GM12878 (cell line): ENCODE results near the gene PLA2G1B. TPM values are rescaled to one million over a fixed set of nuclear protein-coding genes. Genes with fewer than 3 reads are reported as not detected.

ENCODE experiments used
- ATAC-seq: fragments of 200-7000 bp; cut with Tn5 transposase; 3 replicates; pipeline ENCODE4 v1.9.1; 2020; ENCODE audit warnings: mild to moderate bottlenecking, moderate library complexity
- BruUV-seq: library from RNA; stranded (reverse); fragments of 400-500 nt; replicated peaks from 2 replicates; lab custom pipeline; 2021; lab: Mats Ljungman, UMichigan
- CTCF ChIA-PET: fragments of 300-600 bp; sonication (Branson Sonifier 250); formaldehyde crosslinking; extraction: SDS; loops from one replicate; lab custom pipeline; 2021; ENCODE audit warnings: inconsistent platforms; lab: Yijun Ruan, JAX
- POLR2A ChIA-PET: fragments of 350-600 bp; formaldehyde crosslinking; extraction: SDS; loops from one replicate; lab custom pipeline; 2021; ENCODE audit warnings: inconsistent platforms; lab: Charles Lee
- RAD21 ChIA-PET: fragments of 300-600 bp; sonication (Branson Sonifier 250); formaldehyde crosslinking; loops from one replicate; lab custom pipeline; 2023; ENCODE audit warnings: antibody characterized with exemption; ENCODE audit not compliant: unreplicated experiment; lab: Charles Lee
- SMC1A ChIA-PET: fragments of 300-600 bp; sonication (Branson Sonifier 250); formaldehyde crosslinking; loops from one replicate; lab custom pipeline; 2023; ENCODE audit not compliant: unreplicated experiment, uncharacterized antibody; lab: Charles Lee
- DNase-seq: peaks from one replicate; pipeline ENCODE4 v3.0.0-alpha.2; 2011; ENCODE audit warnings: low read depth, low spot score
- FAIRE-seq: peaks from 3 replicates; lab custom pipeline; 2011; peaks lifted over from hg19 to GRCh38; lab: Jason Lieb, UNC
- H2AFZ ChIP-seq: 2 replicates; pipeline ENCODE4 v1.6.0; 2011; ENCODE audit warnings: low read depth, low read length, control low read depth; ENCODE audit not compliant: control insufficient read depth
- H3K27ac ChIP-seq: 2 replicates; pipeline ENCODE4 v1.5.1; 2011; ENCODE audit warnings: control low read depth; ENCODE audit not compliant: control insufficient read depth, insufficient read depth
- H3K27me3 ChIP-seq, 2 experiments: replicated peaks in 1 of 2; 2 replicates each; pipeline versions ENCODE4 v1.6.0 to v1.6.1; 2011; ENCODE audit warnings: low read length in 1 of 2; ENCODE audit not compliant: control insufficient read depth in 2 of 2, insufficient read depth in 2 of 2
- H3K36me3 ChIP-seq, 2 experiments: 2 replicates each; pipeline ENCODE4 v1.5.1; 2011; ENCODE audit warnings: low read length in 1 of 2; ENCODE audit not compliant: control insufficient read depth in 2 of 2, insufficient read depth in 2 of 2
- H3K4me1 ChIP-seq: 2 replicates; pipeline ENCODE4 v1.6.1; 2011; ENCODE audit warnings: mild to moderate bottlenecking, low read length, moderate library complexity, mixed read lengths; ENCODE audit not compliant: control insufficient read depth, insufficient read depth
- H3K4me2 ChIP-seq: 2 replicates; pipeline ENCODE4 v1.6.0; 2011; ENCODE audit warnings: control low read depth; ENCODE audit not compliant: control insufficient read depth, insufficient read depth
- H3K4me3 ChIP-seq: fragments of 200-600 bp; sonication (generic); 2 replicates; pipeline ENCODE4 v1.5.1; 2016
- H3K79me2 ChIP-seq: 2 replicates; pipeline ENCODE4 v1.6.0; 2011; ENCODE audit warnings: low read length; ENCODE audit not compliant: control insufficient read depth, insufficient read depth
- H3K9ac ChIP-seq: 2 replicates; pipeline ENCODE4 v1.8.0; 2011; ENCODE audit warnings: low read length, control low read depth, mixed read lengths; ENCODE audit not compliant: control insufficient read depth, insufficient read depth
- H3K9me3 ChIP-seq: replicated peaks from 3 replicates; pipeline ENCODE4 v1.5.1; 2011; ENCODE audit warnings: mild to moderate bottlenecking, low read length; ENCODE audit not compliant: control insufficient read depth, insufficient read depth
- H4K20me1 ChIP-seq: 2 replicates; pipeline ENCODE4 v1.6.0; 2011; ENCODE audit not compliant: control insufficient read depth, insufficient read depth
- ASH2L ChIP-seq: fragments of 300-600, 200-600 bp; sonication (generic); IDR thresholded peaks from 2 replicates; pipeline ENCODE4 v1.6.1; 2017; ENCODE audit warnings: low read depth, mild to moderate bottlenecking, borderline replicate concordance
- BMI1 ChIP-seq: fragments of 450-650 bp; IDR thresholded peaks from 2 replicates; pipeline ENCODE4 v1.6.1; 2016; ENCODE audit warnings: mild to moderate bottlenecking, moderate library complexity, borderline replicate concordance
- E4F1 ChIP-seq: fragments of 450-650 bp; IDR thresholded peaks from 2 replicates; pipeline ENCODE4 v1.6.1; 2018; ENCODE audit warnings: borderline replicate concordance, mild to moderate bottlenecking; ENCODE audit not compliant: partially characterized antibody
- EZH2 ChIP-seq: IDR thresholded peaks from 2 replicates; pipeline ENCODE4 v1.6.1; 2012; ENCODE audit warnings: low read depth, mild to moderate bottlenecking, control low read depth, inconsistent platforms, low read length, borderline replicate concordance; ENCODE audit not compliant: control insufficient read depth
- HCFC1 ChIP-seq: fragments of 150-350 bp; IDR thresholded peaks from 2 replicates; pipeline ENCODE4 v1.6.1; 2014; ENCODE audit warnings: low read length
- HDAC2 ChIP-seq: fragments of 200-600 bp; sonication (generic); IDR thresholded peaks from 2 replicates; pipeline ENCODE4 v1.6.1; 2017
- JUNB ChIP-seq: IDR thresholded peaks from 2 replicates; pipeline ENCODE4 v1.6.1; 2016; ENCODE audit warnings: antibody characterized with exemption, mild to moderate bottlenecking
- MAX ChIP-seq: IDR thresholded peaks from 2 replicates; pipeline ENCODE4 v1.6.1; 2012; ENCODE audit warnings: low read depth, low read length, improper control_type of control experiment
- MLLT1 ChIP-seq: fragments of 450-650 bp; IDR thresholded peaks from 2 replicates; pipeline ENCODE4 v1.6.1; 2016; ENCODE audit warnings: mild to moderate bottlenecking
- MTA2 ChIP-seq: fragments of 450-650 bp; IDR thresholded peaks from 2 replicates; pipeline ENCODE4 v1.6.1; 2016; ENCODE audit warnings: low read depth, mild to moderate bottlenecking, moderate library complexity
- POU2F2 ChIP-seq: IDR thresholded peaks from 3 replicates; pipeline ENCODE4 v1.6.1; 2011; ENCODE audit warnings: low read depth, mild to moderate bottlenecking, low read length, borderline replicate concordance
- PRDM15 ChIP-seq: fragments of 450-650 bp; formaldehyde crosslinking; IDR thresholded peaks from 2 replicates; pipeline ENCODE4 v1.4.0; 2020; ENCODE audit warnings: mild to moderate bottlenecking, moderate library complexity
- TARDBP ChIP-seq: IDR thresholded peaks from 2 replicates; pipeline ENCODE4 v1.6.1; 2016; ENCODE audit warnings: borderline replicate concordance
- ZNF384 ChIP-seq: IDR thresholded peaks from 2 replicates; pipeline ENCODE4 v1.6.1; 2012; ENCODE audit warnings: low read depth, mild to moderate bottlenecking, low read length, improper control_type of control experiment, borderline replicate concordance
- WGBS: methylation state at CpG from one replicate; pipeline ENCODE4 v1.1.6; 2016; ENCODE audit warnings: low lambda C conversion rate; ENCODE audit not compliant: insufficient replicate concordance, insufficient coverage; ENCODE audit errors: missing lambda C conversion rate; 5-methylcytosine and 5-hydroxymethylcytosine counted together
- in situ Hi-C: fragments of 300-500 bp; cut with MboI; formaldehyde crosslinking; loops from 9 replicates; pipeline ENCODE4 v1.14.3; 2018; ENCODE audit warnings: mixed read lengths
- intact Hi-C: fragments of 100-400 bp; cut with micrococcal nuclease; formaldehyde crosslinking; loops from one replicate; pipeline ENCODE4 v1.14.2; 2022; ENCODE audit not compliant: unreplicated experiment
- polyA plus RNA-seq, 11 experiments: library from polyadenylated mRNA; depleted of rRNA in 4 of 11; unstranded in 6 of 11; stranded (reverse) in 5 of 11; fragments of >200 nt; fragmentation: Nextera tagmentation in 4 of 11; fragmentation: Illumina TruSeq in 1 of 11; extraction: Ambion mirVana in 4 of 11; extraction: Trizol in 1 of 11; gene quantifications; 1 replicate in 1 of 11; 2 replicates in 10 of 11; pipeline versions ENCODE4 v1.2.1 to v1.2.3, GENCODE V29; 2011 to 2016; ENCODE audit warnings: inconsistent platforms in 2 of 11, missing spikeins in 2 of 11, low read depth in 1 of 11
- total RNA-seq, 4 experiments: library from RNA; depleted of rRNA in 3 of 4; stranded (reverse); fragments of >200 nt in 3 of 4; fragmentation: Illumina TruSeq in 1 of 4; extraction: Trizol in 1 of 4; gene quantifications; 2 replicates each; pipeline versions ENCODE4 v1.2.1 to v1.2.3, GENCODE V29; 2013 to 2021

The PLA2G1B gene
- total and polyA plus RNA-seq, 10 of the 15 experiments (the other 5 are each of a cell fraction or from before 2014, with no cell fraction given) = not detected

GRCh38 chr12:120301962-120302815, 25.4 kb downstream of the PLA2G1B start, which contains the start of gene SIRT4:
Gene SIRT4, plus strand, starts transcription at chr12:120302321. Its CDS starts 1,241 bp downstream, at chr12:120303562.
- no peaks in the 10 kb centered on the region for H3K36me3 ChIP-seq
- TF ChIP-seq ASH2L (no peak), TARDBP (peak; percentile 87), MLLT1 (peak; percentile 89), E4F1 (peak; percentile 34), HDAC2 (no peak), MAX (peak; percentile 50), BMI1 (no peak), JUNB (no peak), ZNF384 (0 out of 2 replicates have a peak, but pooled peaks have one; percentile 4), HCFC1 (peak; percentile 94), POU2F2 (peak; percentile 98), MTA2 (peak; percentile 50; the same call in 1 of the 2 replicates), EZH2 (no peak), PRDM15 (CRISPR knock-in tag) (no peak)

More at GRCh38 chr12:120301962-120302815, 25.4 kb downstream of the PLA2G1B start, which contains the start of gene SIRT4:
- FAIRE-seq (peak; percentile 100), ATAC-seq (peak; percentile 100), DNase-seq (peak; percentile 88)
- SMC1A ChIA-PET = interaction anchor here (1.1 to 2.8 kb wide), 4 partner anchors 9 to 74 kb away, joined by 4 to 10 read pairs (median 7); partner anchors contain the start of gene RNU4-1
- peak within 1 kb of the TSS; percentile 100 for H2AFZ ChIP-seq
- peak within 1 kb of the TSS; percentile 65 for H3K9ac ChIP-seq
- H3K4me3 ChIP-seq = peak within 1 kb of the TSS; percentile 85
- H4K20me1 ChIP-seq = no peaks in the 10 kb centered on the region
- no peaks in the 10 kb centered on the region for H3K79me2 ChIP-seq
- CTCF ChIA-PET = interaction anchor here (0.6 to 4.9 kb wide), 33 partner anchors 9 to 279 kb away, joined by 3 to 80 read pairs (median 4); partner anchors contain the start of genes COQ5, POP5, RNU4-1 and RNU4-2
- in situ Hi-C loops (no loop called here), intact Hi-C loops (no loop called here)
- H3K27me3 ChIP-seq = no peaks in the 10 kb centered on the region
- WGBS = 14% methylated on average over 30 of the region's 31 CpGs
- RAD21 ChIA-PET = interaction anchor here (0.5 to 2.4 kb wide), 7 partner anchors 9 to 1929 kb away, joined by 3 to 11 read pairs (median 4); partner anchors contain the start of genes DYNLL1, RNU4-1, RNU4-2 and TAOK3
- no TSS peak for BruUV-seq
- POLR2A ChIA-PET = interaction anchor here (0.7 to 2.0 kb wide), 9 partner anchors 9 to 167 kb away, joined by 3 to 14 read pairs (median 5); partner anchors contain the start of genes RNU4-1, RNU4-2, RPLP0 and SRSF9
- H3K27ac ChIP-seq = peak within 1 kb of the TSS; percentile 20; the same call in 1 of the 2 replicates
- H3K4me2 ChIP-seq = peak within 1 kb of the TSS; percentile 98
- no peaks in the 10 kb centered on the region for H3K9me3 ChIP-seq
- no peaks in the 10 kb centered on the region for H3K4me1 ChIP-seq
